Ecto neural progenitor cell (in vitro differentiated cells): ENCODE measurements around the gene RPP38.

Source experiments
- DNase-seq: peaks from one replicate; pipeline ENCODE4 v3.0.0-alpha.2; 2018; ENCODE audit warnings: low spot score

The RPP38 gene

DNA sequence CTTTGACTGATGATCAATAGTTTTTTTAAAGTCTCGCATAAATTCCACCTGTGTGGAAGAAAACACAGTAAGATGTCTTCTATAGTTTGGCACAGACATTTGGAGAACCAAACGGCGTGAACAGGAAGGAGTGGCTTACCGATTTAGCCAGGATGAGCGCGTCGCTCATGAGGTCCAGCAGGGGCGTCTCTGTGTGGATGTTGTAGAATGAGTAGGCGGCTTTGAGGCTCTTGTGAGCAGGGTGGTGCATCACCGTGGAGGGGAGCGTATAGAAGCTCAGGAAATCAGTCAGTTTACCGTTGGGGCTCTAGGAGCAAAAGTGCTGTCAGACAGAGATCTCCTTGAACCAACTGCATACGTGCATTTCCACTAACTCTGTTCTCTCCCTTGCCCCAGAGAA is 15.5 kb downstream of the RPP38 start:
- peak; percentile 17 for DNase-seq

DNA sequence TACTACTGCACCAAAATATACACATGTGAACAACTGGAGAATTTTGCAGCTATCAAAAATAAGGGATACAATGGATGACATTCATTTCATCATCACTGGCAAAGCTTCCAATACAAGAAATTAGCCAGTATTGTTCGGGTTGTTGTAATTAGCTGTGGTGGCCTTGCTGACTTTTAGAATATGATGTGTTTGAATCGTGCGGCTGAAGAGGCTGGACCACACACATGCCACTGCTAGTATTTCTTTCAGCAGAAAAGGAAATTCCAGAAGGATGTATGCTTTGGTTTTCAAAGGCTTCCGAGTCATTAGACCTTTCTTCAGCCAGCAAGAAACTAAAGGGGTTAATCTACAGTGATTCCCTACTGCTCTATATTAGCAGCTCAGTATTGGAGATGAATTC is 16.6 kb downstream of the RPP38 start:
- no peak for DNase-seq

DNA sequence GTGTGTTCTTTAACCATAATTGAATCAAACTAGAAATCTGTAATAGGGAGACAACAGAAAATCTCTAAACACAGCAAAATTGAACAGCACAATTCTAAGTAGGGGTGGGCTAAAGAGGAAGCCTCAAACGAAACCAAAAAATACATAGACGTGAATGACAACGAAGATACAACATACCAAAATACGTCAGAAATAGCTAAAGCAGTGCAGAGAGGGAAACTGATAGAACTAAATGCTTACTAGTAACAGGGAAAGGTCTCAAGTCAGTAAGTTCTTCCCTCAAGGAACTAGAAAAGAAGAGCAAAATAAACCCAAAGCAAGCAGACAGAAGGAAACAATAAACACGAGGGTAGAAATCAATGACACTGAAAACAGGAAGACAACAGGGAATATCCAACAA is 19.1 kb downstream of the RPP38 start:
- no peak for DNase-seq

DNA sequence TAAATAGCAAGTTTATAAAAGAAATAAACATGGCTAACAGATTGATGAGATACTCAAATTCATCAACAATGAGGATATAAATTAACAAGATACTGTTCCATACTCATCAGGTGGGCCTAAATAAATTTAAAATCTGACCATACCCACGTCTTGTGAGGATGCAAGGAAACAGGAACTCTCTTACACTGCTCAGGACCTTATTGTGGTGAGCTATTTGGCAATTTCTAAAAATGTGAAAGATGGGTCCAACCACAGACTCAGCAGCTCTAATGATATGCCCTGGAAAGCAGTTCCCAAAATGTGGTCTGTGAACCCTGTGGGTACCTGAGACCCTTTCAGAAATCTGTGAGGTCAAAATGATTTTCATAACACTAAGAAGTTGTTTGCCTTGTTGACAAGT is 21.5 kb downstream of the RPP38 start:
- DNase-seq = no peak

DNA sequence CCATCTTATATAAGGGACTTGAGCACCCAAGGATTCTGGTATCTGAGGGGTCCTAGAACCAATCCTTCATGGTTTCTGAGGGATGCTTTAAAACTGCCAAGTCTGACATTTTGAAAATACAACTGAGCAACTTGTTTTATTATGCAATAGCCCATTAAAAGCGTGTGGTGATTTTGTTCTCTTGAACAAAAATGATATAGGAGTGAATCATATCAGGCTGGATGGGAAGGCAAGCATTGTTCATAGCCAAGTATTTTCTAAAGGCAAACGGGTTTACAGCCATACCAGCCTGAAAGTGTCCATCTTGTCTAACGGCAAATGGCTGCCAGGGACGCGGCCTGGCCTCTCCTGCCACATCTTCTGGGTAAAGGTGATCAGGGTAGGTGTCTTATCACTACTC is 23.4 kb downstream of the RPP38 start:
- DNase-seq = no peak

DNA sequence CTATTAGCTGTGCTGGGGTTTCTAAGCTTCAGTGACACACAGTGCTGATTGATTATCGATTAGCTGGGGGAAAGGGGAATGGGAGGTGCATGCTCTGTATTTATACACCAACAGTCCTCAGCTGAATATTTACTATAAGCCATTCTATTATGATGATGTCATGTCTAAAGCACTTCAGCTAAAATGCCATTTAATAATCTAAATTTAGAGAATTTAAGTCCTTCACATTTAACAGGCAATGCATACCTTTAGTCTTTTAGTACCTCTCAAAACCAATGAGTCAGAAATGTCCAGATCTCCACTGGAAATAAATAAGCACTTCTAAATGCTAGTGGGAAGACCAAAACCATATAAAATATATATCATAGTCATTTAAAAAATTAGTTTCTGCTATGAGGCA is 24.6 kb downstream of the RPP38 start:
- DNase-seq = no peak

DNA sequence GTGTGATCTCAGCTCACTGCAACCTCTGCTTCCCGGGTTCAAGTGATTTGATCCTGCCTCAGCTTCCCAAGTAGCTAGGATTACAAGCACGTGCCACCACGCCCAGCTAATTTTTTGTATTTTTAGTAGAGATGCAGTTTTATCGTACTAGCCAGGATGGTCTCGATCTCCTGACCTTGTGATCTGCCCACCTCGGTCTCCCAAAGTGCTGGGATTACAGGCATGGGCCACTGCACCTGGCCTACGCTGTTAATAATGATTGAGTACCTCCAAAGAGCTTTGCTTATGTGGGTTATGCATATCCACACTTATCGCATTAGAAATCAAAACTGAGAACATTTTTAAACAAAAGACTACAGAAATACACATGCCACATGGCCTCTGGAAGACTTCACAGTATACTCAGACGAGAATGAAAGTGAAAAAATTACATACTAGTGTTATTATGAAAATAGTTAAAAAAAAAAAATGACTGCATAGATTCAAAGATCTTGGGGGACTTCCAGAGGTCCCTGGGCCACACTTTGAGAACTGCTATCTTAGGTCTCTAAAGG is 25.4 kb downstream of the RPP38 start:
- no peak for DNase-seq

DNA sequence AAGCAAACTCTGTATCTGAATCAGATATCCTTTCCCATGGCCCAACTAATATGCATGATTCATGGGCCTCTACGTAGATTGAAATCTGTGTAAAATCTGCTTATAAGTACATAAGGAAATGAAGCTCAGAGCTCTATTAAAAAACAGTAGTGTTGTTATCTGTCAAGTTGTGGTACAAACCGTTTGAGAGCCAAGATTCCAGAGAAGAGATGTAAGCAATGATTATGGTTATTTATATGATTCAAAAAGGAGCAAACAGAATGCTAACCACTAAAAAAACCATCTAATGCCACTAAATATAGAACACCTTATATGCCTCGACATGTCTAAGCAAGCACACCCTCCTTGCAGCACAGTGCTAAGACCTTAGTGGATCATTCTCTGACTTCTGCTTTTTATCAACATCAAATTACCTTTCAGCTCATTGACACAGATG is 26.6 kb downstream of the RPP38 start:
- no peak for DNase-seq

DNA sequence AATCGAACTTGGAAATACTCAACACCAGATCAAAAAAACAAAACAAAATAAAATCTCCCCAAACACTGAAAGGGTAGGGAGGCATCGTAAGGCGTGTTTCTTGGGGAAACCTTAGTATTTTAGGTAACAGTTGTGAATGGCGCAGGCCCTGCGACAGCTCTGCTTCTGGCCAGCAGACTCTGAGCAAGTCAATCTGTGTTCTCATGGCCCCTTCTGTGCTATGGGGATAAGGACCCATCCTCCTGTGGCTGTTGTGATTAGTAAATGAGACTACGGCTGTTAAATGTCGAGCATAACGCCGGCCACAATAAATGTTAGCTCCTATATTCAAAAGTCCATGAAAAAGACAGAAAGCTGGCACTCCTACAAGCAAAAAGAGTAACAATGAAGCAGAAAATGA is 27.0 kb downstream of the RPP38 start:
- no peak for DNase-seq

DNA sequence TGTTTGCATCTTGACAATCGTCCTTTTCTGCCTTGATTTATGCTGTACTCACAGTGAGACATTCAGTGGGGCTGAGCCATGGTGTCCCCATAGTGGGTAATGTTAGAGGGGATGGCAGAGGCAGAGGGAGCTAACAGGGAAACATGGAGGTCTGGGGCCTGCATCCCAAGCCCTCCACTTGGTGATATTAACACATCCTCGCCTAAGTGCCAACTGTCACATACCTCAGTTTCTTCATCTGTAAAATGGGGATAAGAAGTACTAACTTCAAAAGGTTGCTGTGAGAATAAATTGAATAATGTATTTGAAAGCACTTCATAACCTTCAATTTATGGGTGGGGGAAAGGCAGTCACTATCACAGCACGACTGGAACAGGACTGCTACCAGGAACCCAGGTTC is 27.8 kb downstream of the RPP38 start:
- no peak for DNase-seq

DNA sequence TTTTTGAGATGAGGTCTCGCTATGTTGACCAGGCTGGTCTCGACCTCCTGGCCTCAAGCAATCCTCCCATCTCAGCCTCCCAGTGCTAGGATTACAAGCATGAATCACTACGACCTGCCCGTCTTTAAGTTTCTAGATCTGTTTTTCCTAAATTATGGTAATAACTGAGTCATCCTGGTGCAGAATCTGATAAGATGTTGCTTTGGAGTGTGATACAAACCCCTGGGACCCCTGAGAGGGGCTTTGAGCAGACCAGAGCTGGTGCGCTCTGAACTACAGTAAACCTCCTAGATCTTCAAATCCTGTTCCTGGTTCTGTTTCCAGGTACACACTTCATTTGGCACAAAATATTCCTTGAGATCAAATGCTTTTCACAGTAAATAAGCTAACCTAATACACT is 34.2 kb downstream of the RPP38 start:
- no peak for DNase-seq

DNA sequence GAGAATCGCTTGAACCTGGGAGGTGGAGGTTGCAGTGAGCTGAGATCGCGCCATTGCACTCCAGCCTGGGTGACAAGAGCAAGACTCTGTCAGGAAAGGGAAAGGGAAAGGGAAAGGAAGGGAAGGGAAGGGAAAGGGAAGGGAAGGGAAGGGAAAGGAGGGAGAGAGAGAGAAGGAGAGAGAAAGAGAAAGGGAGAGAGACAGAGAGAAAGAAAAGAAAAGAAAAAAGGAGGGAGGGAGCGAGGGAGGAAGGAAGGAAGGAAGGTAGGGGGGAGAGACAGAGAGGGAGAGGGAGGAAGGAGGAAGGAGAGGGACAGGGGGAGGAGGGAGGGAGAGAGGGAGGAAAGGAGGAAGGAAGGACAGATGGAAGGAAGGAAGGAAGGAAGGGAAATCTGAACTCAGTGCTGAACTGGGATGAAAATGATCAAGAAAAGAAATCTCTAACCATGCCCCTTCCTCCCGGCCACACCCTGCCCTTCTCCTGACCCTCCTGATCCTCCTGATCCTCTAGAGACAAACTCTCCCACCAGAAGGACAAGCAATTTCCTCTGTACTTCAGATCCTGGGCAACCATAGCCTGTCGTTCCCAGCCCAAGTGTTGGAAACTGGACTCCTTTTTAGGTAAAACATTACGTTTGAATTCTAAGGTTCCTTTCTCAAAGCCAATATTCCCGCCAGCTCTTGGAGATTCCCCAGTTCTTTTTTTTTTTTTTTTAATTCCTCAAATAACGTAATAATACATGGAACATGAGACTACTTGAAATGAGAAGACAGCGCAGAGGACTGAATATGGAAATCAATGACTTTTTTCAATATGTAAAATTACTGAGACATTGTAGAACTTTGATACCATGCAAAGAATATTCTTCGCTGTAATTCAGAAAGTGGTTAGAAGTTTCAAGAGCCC is 39.2 kb downstream of the RPP38 start:
- no peak for DNase-seq

DNA sequence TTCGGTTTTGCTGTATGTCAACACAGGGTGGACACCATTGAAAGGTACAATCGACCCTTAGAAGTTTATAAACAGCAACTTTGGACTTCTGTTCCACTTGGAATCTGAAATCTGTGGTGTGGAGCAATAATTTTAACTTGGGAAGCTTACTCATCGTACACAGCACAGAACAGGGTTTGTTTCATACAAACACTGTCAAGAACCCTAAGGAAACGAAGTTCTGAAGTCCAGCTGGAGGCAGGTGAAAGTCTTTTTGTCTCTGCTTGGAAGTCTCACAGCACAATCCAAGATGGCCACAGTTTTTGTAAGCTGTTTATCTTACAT is 39.8 kb downstream of the RPP38 start:
- DNase-seq = no peak

DNA sequence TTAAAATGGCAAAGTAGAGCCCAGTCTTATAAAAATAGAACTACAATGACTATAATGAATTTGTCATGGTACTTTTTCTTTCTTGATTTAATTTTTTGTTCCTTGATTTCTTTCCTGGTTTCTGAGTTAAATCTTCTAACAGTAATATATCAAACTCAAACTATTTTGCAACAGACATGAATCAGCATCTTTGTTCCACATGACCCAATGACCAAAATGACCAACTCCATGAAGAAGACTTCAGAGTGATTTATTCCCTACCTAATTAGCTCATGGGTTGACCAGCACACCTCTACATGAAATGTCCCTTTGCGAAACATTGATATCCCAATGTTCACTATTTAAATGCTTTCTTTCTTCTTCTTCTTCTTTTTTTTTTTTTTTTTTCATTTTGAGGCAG is 40.5 kb downstream of the RPP38 start:
- no peak for DNase-seq

DNA sequence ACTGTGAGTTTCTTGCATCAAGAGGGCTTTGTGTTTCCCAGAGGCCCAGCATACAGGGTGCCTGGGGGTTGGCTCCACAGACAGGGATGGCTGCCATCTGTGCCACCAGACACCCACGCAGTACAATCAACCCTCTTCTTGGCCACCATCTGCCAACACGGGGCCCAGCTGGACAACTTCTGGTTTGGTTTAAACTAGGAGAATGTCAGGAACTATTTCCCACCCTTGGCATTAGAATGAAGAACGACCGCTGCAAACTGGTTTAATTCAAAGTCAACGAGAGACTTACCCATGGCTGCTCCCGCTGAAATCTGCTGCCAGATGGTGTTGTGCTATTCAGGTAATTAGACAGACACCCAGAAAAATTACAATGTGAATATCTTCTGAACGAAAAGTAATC is 43.5 kb downstream of the RPP38 start:
- no peak for DNase-seq

DNA sequence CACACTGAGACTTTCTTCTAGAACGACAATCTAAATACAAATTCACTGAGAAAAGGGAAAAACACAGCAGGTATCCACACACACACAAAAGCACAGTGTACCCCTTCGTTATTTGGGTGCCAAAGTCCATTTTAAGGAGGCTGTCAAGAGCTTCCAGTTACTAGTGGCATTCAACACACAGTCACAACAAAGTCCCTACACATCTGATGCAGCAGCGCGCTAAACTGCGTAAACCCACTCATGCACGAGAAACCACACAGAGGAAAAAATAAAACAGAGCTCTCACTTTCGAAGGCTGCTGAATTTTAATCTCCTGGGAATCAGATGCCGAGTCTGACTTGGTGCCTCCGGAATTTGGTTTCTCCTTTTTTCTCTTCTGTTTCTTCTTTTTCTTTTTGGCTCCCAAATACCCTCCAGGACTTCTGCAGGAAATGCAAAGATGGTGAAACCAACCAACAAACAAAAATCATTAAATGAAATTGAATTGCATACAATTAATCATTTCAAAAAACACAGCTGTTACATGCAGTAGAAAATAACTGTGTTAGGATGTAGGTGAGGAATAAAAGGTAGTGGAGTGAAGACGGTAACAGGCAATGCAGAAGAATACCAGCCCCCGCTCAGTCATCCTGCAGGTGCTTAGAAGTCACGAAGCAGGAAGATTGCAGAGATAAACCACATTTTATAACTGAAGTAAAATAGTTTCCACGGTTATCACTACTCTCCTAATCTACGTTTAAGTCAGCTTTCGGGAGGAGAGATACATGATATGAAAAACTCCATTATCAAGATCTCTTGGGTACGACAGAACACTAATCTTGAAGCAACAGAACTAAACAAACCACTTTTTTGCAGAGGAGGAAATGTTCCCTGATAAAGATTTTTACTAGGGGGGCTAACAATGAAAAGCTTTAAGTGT is 44.2 kb downstream of the RPP38 start:
- DNase-seq = no peak

DNA sequence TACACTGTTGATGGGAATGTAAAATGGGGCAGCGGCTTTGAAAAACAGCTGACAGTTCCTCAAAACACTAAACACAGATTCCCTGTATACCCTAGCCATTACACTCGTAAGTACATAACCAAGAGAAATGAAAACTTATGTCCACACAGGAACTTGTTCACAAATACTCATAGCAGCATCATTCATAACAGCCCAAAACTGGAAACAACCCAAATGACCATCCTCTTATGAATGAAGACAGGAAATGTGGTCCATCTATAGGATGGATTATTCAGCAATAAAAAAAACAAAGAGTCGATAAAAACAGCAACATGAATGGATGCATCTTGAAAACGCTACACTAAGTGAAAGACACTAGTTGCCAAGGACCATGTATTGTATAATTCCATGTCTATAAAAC is 47.6 kb downstream of the RPP38 start:
- no peak for DNase-seq

DNA sequence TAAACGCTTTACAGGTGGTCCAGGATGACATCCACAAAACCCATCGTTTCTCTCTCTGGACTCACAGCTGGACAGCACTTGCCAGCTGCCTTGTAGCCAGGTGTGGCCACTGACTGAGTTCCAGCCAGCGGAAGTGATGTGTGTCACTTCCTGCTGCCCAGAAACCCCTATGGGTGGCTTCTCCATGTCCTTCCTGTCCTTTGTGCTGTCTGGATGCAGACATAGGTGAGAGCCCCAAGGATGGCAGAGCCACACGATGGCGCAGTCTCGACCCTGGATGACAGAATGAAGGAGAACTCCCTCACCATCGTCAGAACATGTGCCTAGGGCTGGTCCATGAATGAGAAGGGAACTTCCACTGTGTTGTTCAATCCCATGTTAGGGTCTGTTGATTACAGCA is 49.2 kb downstream of the RPP38 start:
- no peak for DNase-seq

DNA sequence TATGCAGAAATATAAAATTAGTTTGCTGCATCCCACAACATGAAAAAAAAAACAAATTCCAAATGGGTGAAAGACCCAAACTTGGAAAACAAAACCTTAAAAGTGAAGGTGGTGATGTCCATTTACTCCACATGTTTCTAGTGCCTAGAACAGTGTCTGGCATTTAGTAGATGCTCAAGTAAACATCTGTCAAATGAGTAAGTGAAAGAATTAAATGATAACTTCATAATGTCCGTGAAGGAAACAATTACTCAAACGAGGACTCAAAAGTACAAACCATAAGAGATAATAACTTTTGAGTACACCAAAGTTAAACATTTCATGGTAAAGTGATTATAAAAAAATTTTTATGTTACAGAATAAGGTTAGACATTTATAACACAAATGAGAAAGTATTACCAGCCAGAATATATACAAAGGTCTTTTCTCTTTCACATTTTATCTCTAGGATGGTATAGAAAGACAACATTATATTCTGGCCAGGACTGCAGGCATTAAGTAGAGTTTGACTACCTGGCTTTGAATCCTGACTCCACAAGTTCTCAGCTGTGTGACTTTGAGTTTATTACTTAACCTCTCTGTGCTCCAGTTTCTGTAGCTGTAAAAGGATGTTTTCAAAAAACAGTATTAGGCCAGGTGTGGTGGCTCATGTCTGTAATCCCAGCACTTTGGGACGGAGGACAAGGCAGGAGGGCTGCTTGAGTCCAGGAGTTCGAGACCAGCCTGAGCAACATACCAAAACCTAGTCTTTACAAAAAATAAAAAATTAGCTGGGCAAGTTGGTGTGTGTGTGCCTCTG is 50.6 kb downstream of the RPP38 start:
- no peak for DNase-seq

DNA sequence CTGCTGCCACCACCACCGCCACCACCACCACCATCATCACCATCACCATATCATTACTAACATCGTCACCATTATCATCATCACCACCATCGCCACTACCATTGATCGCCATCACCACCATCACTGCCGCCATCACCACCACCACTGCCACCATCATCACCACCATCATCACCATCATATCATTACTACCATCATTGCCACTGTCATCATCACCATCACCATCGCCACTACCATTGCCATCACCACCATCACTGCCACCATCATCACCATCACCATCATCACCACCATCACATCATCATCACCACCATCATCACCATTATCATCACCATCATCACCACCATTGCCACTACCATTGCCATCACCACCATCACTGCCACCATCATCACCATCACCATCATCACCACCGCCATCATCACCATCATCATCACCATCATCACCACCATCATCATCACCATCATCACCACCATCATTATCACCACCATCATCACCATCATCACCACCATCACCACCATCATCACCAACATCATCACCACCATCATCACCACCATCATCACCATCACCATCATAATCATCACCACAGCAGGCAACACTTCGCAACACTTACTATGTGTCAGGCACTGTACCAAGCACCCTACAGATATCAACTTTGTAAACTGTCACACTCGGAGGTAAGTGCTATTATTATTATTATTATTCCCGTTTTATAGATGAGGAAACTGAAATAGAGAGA is 52.1 kb downstream of the RPP38 start:
- DNase-seq = no peak

DNA sequence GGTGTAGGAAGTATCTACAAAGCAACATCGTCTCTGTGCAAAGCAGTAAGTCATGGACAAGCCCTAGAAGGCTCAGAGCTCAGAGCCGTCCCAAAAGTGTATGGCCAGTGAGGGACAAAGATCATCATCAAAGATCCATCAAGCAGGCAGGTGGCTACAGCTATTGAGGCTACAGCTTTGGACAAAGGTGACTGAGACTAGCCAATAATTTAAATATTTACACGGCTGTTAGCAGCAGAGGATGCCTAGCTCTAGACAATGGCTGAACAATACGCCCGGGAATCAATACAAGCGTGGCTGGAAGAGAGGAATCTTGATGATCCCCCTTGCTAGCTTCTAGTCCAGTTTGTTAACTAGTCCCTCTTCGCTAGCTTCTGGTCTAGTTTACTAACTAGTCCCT is 53.4 kb downstream of the RPP38 start:
- DNase-seq = no peak

DNA sequence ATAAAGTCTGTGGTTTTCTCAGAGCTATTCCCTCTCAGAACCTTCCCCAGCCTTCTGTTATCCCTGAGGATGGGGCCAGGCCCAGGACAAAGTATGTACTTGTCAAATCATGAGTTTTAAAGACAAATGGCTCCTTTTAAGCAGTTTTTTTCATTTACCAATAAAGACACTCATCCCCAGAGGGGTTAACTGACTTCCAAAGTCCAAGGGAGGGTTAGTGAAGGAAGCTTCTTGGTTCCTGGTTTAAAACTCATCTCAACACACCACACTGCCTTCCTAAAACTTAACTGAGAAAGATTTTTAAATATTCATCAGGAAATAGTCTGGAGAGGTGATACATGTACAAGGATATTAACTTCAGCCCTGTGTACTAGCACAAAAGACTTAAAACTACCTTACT is 55.4 kb downstream of the RPP38 start:
- no peak for DNase-seq
